HL-60 (cell line): Measurements from ENCODE around the gene PRMT1.

ENCODE experiments used
- CTCF ChIP-seq: IDR thresholded peaks from one replicate; pipeline ENCODE4 v1.5.1; 2011; ENCODE audit warnings: low read length, control low read depth, inconsistent platforms; ENCODE audit not compliant: insufficient read depth
- GABPA ChIP-seq: IDR thresholded peaks from 2 replicates; pipeline ENCODE4 v1.6.1; 2012; ENCODE audit warnings: low read depth

GRCh38 chr19:49718511-49718910 lies 41.4 kb downstream of the PRMT1 start:
- TF ChIP-seq CTCF (no peak), GABPA (no peak)
